ENCODE measurements around the gene VDAC1. TPM values are rescaled to one million over a fixed set of nuclear protein-coding genes. Genes with fewer than 3 reads are reported as not detected.
"Not testable (repeated sequence)": the region's sequence is repeated elsewhere in the genome, so short reads cannot be mapped to it uniquely, and the experiment has no call there.

VDAC1 gene
- total RNA-seq, 1 experiment from 2014 or later, result 620 TPM

DNA sequence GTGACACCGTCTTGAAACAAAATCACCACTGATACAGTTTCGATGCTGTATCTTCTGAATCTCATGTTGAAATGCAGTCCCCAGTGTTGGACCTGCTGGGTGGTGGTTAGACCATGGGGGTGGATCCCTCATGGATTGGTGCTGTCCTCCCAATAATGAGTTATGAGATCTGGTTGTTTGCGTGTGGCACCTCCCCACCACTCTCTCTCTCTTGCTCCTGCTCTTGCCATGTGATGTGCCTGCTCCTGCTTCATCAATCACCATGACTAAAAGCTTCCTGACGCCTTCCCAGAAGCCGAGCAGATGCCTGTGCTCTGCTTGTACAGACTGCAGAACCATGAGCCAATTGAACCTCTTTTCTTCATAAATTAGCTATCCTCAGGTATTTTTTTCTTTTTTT, 21.1 kb downstream of the VDAC1 start:
- in situ Hi-C loops (cut with HindIII; ENCODE audit: low pct_unique_long_range_greater_than_20kb, low sequenced_read_pairs), result no loop called here
- DNase-seq (ENCODE audit: low read depth, low spot score), result no peak

DNA sequence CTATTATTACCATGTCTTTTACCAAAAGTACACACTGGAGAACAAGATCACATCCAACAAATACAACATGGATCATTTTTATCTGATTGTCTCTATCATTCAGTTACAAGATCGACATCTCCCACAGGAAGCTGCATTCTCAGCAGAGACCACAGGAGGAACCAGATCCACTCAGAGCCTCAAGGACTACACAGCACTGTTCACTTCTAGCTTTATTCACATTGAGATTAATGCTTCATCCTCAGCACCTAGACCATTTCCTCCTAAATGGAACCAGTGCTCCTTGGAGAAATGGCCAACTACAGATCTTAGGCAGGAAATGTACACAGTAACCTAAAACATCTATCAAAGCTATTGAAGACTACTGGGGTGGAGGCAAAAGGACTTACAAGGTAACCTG, 23.1 kb downstream of the VDAC1 start:
- in situ Hi-C loops (cut with HindIII; ENCODE audit: low pct_unique_long_range_greater_than_20kb, low sequenced_read_pairs), result no loop called here

DNA sequence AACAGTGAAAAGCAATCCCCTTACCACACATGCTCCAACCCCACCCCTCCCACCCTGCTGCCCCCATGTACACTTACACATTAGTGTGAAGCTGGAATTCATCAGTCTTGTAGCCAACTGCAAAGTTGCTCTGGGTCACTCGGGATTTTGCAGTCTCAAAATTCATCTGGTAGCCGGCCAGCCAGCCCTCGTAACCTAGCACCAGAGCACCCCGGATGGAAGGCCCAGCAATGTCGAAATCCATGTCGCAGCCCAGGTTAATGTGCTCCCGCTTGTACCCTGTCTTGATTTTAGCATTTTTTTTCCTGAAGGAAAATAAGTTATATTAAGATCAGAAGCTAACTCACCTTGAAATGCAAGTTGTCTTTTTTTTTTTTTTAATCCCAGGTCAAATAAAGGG, 24.1 kb downstream of the VDAC1 start:
- in situ Hi-C loops (cut with HindIII; ENCODE audit: low pct_unique_long_range_greater_than_20kb, low sequenced_read_pairs), result no loop called here
- no peak for DNase-seq (ENCODE audit: low read depth, low spot score)

More for the DNA sequence above, 23.1 kb downstream of the VDAC1 start:
- DNase-seq (ENCODE audit: low read depth, low spot score), result peak; percentile 43

DNA sequence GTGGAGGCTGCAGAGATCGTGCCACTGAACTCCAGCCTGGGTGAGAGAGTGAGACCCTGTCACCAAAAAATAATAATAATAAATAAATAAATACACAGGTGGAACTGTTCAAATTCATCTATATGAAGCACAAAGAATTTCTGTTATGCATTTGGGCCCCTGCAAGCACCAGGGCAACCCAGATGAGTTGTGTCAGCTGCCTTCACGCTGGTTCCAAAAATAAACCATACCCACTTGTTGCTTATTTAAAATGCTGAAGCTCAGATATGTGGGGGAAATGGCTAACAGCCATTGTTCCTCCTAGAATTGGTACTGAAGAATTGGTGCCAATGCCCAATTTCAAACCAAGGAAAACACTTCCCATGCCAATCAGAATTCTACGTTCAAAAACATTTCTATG, 25.8 kb downstream of the VDAC1 start:
- in situ Hi-C loops (cut with HindIII; ENCODE audit: low pct_unique_long_range_greater_than_20kb, low sequenced_read_pairs), result no loop called here
- DNase-seq (ENCODE audit: low read depth, low spot score), result no peak

DNA sequence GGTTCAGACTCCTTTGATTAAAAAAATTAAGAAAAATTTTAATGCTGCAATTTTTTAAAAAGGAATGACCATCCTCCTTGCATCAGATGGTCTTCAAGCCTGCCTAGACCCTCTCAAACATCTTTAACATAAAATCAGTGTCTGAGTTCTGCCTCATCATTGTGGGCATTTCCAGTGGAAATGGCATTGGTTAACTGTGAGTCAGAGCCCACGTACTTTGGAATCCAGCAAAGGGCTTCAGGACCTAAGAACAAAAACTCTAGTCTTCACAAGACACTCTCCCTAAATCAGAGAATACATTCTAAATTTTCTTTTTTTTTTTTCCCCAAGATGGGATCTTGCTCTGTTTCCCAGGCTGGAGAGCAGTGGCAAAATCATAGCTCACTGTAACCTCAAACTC, 26.9 kb downstream of the VDAC1 start:
- in situ Hi-C loops (cut with HindIII; ENCODE audit: low pct_unique_long_range_greater_than_20kb, low sequenced_read_pairs), result no loop called here
- DNase-seq (ENCODE audit: low read depth, low spot score), result peak; percentile 74

DNA sequence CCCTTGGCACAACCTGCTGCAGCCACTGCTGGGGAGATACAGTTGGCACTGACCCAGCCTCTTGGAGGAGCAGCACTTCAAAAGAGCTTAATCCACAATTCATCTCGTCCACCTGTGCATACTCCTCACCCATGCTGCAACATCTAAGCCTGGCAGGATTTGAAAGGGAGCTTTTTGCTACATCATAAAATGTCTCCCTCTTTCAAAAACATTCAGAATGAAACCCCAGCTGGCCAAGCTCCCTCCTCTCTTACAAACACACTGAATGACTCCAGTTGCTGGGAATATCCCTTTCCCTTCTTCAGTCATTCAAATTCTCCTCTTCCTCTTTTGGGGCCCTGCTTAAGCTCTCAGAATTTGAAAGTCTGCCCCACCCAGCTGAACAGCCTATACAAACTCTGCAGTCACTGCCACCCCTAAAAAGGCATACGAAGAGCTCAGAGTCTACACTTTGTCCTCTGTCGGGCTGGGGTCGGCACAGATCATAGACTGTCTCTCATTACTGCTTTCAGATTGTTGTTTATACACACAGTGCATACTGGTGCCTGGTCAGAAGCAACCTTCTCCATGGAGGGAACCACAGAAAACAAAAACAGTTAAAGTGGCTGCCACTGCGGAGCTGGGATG, 27.5 kb downstream of the VDAC1 start:
- in situ Hi-C loops (cut with HindIII; ENCODE audit: low pct_unique_long_range_greater_than_20kb, low sequenced_read_pairs), result no loop called here
- DNase-seq (ENCODE audit: low read depth, low spot score), result no peak

DNA sequence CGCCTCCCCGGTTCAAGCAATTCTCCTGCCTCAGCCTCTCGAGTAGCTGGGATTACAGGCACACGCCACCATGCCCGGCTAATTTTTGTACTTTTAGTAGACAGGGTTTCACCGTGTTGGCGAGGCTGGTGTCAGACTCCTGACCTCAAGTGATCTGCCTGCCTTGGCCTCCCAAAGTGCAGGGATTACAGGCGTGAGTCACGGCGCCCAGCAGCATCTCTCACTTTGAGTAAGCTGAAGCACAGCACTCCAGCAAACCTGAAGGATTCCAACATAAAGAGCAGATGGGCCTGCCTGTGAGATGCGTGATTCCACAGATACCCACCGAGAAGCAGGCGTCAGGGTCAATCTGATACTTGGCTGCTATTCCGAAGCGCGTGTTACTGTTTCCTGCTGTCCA, 29.2 kb downstream of the VDAC1 start:
- DNase-seq (ENCODE audit: low read depth, low spot score); in situ Hi-C loops (cut with HindIII; ENCODE audit: low pct_unique_long_range_greater_than_20kb, low sequenced_read_pairs): not testable (repeated sequence)

DNA sequence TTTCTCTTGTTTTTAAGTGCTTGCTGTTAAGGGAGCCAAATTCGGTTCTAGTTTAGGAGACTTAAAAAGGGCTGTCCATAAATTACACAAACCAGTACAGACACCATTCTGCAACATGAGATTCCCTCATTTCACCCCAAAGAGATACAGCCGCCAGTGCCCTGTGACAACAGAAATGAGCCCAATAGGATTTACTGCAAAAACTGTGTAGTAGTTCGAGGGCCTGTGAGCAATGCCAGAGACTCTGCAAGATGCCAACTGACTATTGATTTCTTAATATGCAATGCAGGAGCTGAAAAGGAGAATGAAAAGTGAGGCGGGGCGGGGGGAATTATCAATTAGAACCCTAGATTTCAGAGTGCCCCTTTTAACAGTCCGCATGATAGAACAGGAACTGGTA, 30.6 kb downstream of the VDAC1 start:
- in situ Hi-C loops (cut with HindIII; ENCODE audit: low pct_unique_long_range_greater_than_20kb, low sequenced_read_pairs), result no loop called here
- DNase-seq (ENCODE audit: low read depth, low spot score), result no peak

DNA sequence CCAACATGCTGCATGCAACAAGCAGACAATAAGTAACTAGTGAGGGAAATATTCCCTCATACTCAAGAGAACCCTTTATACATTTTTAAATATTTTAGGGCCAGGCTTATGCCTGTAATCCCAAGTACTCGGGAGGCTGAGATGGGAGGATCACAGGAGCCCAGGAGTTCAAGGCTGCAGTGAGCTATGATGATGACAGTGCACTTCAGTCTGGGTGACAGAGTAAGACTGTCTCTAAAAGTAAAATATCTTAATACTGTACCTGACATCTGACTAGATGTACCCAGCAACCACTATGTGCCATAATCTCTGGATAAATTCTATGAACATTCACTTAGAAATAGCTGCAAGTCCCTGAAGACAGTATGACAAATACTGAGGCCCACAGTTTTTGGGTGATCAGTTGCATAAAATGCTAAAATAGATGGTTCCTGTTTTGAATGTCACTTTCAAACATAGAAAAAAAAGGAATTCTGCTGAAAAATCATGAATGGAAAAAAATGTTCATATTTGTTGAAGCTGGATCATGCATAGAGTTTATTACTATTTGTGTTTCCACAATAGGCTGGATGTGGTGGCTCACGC, 34.4 kb downstream of the VDAC1 start:
- in situ Hi-C loops (cut with HindIII; ENCODE audit: low pct_unique_long_range_greater_than_20kb, low sequenced_read_pairs), result no loop called here
- DNase-seq (ENCODE audit: low read depth, low spot score), result no peak

DNA sequence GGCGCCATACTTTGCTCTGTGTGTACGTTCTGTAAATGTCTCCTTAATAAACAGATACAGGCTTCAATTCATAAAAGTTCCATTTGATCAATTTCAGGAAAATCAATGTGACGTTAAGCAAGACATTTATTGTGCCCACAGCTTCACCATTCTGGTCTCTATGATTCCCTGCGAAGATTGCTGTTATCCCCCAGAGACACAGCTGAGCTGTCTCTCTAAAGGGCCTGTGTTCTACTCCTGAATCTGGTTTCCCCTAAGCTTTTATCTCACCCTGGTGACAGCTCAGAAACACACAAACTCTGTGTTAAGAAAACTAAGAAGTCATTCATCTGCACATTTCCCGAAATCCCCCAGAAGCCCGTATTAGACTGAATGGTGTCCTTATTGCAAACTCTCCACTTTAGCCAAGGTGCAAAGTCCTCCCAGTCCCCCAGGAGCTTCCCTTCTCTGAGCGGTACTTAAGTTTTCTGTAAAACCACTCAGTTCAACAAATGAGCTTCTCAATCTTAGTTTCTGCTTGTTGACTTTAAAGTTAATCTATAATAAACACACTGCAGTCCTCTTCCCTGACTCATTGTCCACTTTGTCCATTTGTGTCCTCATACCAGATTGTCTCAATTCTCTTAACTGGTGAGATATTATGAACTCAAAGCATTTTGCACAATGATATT, 35.0 kb downstream of the VDAC1 start:
- peak; percentile 99 for DNase-seq (ENCODE audit: low read depth, low spot score)
- in situ Hi-C loops (cut with HindIII; ENCODE audit: low pct_unique_long_range_greater_than_20kb, low sequenced_read_pairs), result no loop called here

DNA sequence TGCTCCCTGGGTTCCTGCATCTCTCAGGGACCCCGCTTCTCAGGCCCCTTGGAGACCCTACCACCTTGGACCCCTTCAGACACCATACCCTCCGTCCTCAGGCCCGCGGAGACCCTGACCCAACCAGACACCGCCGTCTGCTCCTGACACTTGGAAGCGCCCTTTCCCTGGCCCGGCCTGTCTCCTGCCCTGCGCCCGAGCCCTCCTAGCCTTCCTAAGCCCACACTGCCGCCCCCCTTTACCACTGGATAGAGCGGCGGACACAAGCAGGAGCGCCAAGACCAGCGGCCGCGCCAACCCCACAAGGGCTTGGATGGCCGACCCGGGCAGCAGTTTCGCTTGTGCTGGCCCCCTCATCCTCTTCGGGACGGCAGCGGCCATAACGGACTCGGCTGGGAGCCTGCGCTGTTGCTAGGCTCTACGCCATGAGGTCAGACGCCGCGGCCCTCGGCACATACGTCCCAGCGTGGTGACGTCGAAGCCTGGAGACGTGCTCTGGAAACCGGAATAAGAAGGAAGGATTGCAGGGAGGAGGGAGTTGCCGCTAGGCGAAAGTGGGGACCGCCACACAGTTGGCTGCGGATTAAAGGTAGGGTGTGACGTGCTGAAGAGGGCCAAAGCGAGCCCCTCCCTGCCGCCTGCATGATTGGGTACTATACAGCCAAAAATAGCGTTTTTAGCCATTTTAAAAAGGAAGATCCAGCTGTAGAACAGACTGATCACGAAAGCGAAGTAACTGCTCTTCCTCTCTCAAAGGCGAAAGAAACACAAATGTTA, 36.4 kb downstream of the VDAC1 start, which contains the start of gene C5orf15:
C5orf15 (minus strand) TSS at position 422 of the 777 bp plus-strand sequence; CDS start at position 381, 41 bp downstream.
- DNase-seq (ENCODE audit: low read depth, low spot score), result peak; percentile 99
- in situ Hi-C loops (cut with HindIII; ENCODE audit: low pct_unique_long_range_greater_than_20kb, low sequenced_read_pairs), result no loop called here

DNA sequence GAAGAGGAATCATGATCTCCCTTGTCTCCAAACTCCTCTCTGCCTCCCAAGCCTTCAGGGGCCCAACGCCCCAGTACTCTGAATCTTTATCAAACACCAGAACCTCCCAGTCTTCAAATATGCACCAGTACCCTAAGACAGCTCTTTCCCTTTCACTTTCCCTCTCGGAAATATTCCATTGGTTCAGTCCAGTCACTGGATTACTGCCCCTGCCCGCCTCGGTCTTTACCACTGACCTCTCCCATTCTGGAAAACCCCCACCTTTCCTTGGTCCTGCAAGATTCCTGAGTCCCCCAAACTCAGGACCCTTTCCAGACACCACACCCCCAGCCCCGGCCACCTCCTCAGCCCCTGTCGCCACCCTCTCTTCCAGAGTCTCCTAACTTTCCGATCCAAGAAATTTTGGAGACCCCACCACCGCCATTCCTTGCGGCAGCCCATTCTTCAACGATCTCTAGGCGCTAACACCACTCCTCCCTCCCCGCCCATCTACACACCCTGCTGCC, 37.0 kb downstream of the VDAC1 start:
- in situ Hi-C loops (cut with HindIII; ENCODE audit: low pct_unique_long_range_greater_than_20kb, low sequenced_read_pairs), result no loop called here
- peak; percentile 29 for DNase-seq (ENCODE audit: low read depth, low spot score)

DNA sequence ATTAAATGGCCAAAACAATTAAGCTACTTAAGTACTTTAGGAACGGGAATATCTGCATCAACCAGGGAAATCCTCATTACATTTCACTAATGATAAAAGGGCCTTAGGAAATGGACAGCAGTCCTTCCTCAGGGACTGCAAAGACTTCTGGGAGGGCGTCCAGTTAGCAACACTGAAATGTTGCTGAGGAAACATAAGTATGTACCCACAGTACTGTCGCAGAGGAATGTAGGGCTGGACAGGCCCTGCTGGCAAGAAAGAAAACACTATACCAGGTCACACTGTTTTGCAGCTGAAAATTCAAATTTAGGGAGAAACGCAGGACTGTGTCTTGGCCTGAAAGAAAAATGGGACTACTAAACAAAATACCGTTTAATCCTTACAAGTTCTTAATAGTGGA, 37.7 kb downstream of the VDAC1 start:
- no peak for DNase-seq (ENCODE audit: low read depth, low spot score)
- in situ Hi-C loops (cut with HindIII; ENCODE audit: low pct_unique_long_range_greater_than_20kb, low sequenced_read_pairs), result no loop called here

DNA sequence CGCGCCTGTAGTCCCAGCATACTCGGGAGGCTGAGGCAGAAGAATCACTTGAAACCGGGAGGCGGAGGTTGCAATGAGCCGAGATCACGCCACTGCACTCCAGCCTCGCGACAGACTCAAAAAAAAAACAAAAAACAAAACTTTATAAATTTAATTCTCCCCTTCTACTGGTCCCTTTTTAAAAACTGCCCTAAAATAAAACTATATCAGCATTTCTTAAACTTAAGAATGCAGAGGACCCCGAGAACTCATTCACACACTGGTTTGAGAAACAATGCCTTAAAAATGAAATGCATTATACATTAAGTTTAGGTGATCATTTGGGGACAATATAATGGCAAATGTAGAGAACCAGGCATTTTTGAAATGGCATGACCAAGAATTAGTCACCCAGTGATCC, 38.7 kb downstream of the VDAC1 start:
- DNase-seq (ENCODE audit: low read depth, low spot score), result no peak
- in situ Hi-C loops (cut with HindIII; ENCODE audit: low pct_unique_long_range_greater_than_20kb, low sequenced_read_pairs), result no loop called here

DNA sequence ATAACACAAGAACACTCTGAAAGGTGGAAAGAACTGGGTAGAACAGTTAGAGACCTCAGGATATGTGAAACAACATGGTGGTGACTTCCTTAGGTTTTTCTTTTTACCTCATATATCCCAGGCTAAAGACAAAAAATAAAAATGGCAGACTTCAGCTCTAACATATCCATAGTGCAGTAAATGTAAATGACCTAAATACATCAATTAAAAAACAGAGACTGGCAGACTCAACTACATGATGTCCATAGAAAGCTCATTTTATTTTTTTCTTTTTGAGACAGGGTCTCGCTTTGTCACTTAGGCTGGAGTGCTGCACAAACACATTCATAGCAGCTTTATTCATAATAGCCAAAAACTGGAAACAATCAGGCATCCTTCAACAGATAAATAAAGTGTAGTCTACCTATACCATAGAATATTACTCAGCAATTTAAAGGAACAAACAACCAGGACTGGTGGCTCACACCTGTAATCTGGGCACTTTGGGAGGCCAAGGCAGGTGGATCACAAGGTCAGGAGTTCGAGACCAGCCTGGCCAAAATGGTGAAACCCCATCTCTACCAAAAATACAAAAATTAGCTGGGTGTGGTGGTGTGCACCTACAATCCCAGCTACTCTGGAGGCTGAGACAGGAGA, 41.2 kb downstream of the VDAC1 start:
- no peak for DNase-seq (ENCODE audit: low read depth, low spot score)
- in situ Hi-C loops (cut with HindIII; ENCODE audit: low pct_unique_long_range_greater_than_20kb, low sequenced_read_pairs), result no loop called here

DNA sequence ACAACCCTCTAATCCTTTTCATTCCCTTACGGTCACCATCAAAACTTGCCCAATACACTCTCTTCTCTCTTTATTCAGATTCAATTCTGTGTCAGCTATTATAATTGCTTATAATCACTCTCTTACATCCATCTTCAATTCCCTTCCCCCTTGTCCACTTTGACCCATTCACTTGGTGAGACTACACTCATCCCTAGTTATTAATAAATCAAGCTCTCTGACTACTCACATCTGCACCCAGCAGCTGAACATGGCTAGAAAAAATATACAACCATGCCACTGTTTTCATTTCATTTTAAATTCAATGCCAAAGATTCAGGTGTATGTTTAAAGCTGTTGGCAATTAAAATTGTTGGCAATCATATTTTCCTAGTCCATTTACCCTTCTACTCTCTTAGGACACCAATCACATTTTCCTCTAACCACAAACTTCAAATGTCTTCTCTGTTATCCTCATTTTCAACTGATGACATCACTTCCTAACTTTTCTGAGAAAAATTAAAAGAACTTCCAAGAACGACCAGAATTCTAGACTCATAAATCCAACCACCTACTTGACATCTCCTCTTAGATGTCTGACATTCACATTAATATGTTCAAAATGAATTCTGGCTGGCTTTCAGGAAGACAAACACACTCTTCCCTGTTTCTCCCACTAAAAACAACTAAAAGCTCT, 41.8 kb downstream of the VDAC1 start:
- in situ Hi-C loops (cut with HindIII; ENCODE audit: low pct_unique_long_range_greater_than_20kb, low sequenced_read_pairs), result no loop called here

DNA sequence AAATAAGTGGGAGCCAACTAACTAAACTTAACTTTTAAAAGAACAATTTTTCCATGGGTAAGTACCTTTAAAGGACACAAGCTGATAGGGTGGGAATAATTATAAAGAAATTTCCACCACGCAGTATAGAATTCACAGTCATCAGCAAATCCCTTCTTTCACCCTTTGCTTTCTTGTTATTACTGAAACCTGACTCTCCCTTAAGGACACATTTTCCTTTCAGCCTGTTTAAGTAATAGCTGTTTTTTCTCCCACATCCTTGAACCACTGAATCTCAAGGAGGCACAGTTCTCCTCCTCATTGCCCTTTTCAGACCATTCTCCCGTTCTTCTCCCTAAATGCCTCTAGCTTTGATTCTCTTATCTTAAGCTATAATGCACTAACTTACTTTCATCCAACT, 42.6 kb downstream of the VDAC1 start:
- in situ Hi-C loops (cut with HindIII; ENCODE audit: low pct_unique_long_range_greater_than_20kb, low sequenced_read_pairs), result no loop called here

More for the DNA sequence above, 41.8 kb downstream of the VDAC1 start:
- DNase-seq (ENCODE audit: low read depth, low spot score), result peak; percentile 17

More for the DNA sequence above, 42.6 kb downstream of the VDAC1 start:
- DNase-seq (ENCODE audit: low read depth, low spot score), result no peak

All from SK-MEL-5 (cell line).